Keratinocyte (primary cell): ENCODE results near the gene KAT6B.
"Not testable (repeated sequence)": the region's sequence is repeated elsewhere in the genome, so short reads cannot be mapped to it uniquely, and the experiment has no call there.

Experiments
- EZH2 ChIP-seq: IDR thresholded peaks from one replicate; pipeline ENCODE4 v1.6.1; 2012; ENCODE audit warnings: inconsistent platforms, mild to moderate bottlenecking, low read length, moderate library complexity
- TF ChIP-seq, protein P1 (sequence below), 3 experiments: IDR thresholded peaks in 1 of 3; conservative IDR thresholded peaks in 1 of 3; optimal IDR thresholded peaks in 1 of 3; 2 replicates in 2 of 3; 3 replicates in 1 of 3; pipeline versions ENCODE3 to v1.5.1; 2011; ENCODE audit warnings: low read length in 3 of 3, mild to moderate bottlenecking in 3 of 3, moderate library complexity in 2 of 3, control low read depth in 1 of 3, inconsistent platforms in 1 of 3; ENCODE audit not compliant: insufficient read depth in 2 of 3; ENCODE audit errors: extremely low read depth in 1 of 3

- not testable (repeated sequence) for TF ChIP-seq EZH2
- TF ChIP-seq, protein P1, sequence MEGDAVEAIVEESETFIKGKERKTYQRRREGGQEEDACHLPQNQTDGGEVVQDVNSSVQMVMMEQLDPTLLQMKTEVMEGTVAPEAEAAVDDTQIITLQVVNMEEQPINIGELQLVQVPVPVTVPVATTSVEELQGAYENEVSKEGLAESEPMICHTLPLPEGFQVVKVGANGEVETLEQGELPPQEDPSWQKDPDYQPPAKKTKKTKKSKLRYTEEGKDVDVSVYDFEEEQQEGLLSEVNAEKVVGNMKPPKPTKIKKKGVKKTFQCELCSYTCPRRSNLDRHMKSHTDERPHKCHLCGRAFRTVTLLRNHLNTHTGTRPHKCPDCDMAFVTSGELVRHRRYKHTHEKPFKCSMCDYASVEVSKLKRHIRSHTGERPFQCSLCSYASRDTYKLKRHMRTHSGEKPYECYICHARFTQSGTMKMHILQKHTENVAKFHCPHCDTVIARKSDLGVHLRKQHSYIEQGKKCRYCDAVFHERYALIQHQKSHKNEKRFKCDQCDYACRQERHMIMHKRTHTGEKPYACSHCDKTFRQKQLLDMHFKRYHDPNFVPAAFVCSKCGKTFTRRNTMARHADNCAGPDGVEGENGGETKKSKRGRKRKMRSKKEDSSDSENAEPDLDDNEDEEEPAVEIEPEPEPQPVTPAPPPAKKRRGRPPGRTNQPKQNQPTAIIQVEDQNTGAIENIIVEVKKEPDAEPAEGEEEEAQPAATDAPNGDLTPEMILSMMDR (optimal IDR thresholded peaks at IDR 0.05 in 1 of 3, IDR thresholded peaks at IDR 0.05 in 1 of 3, conservative IDR thresholded peaks at IDR 0.05 in 1 of 3; ENCODE audit: extremely low read depth in 1 of 3, insufficient read depth in 2 of 3, low read length in 3 of 3) = not testable (repeated sequence)
These were observed 34.4 kb upstream of the KAT6B start for GRCh38 chr10:74791979-74792378.
